HG02973 (cell line): ENCODE results near the gene GBP2.
"Not testable (repeated sequence)": the region's sequence is repeated elsewhere in the genome, so short reads cannot be mapped to it uniquely, and the experiment has no call there.

ENCODE experiments used
- ATAC-seq: cut with Tn5 transposase; IDR thresholded peaks from one replicate; pipeline ENCODE4 v1.9.1; 2021; ENCODE audit warnings: moderate library complexity; ENCODE audit not compliant: unreplicated experiment

GBP2 gene

DNA sequence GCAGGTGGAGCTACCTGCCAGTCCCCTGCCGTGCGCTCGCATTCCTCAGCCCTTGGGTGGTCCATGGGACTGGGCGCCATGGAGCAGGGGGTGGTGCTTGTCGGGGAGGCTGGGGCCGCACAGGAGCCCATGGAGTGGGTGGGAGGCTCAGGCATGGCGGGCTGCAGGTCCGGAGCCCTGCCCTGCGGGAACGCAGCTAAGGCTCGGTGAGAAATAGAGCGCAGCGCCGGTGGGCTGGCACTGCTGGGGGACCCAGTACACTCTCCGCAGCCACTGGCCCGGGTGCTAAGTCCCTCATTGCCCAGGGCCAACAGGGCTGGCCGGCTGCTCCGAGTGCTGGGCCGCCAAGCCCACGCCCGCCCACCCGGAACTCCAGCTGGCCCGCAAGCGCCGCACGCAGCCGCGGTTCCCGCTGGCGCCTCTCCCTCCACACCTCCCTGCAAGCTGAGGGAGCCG, 2.1 kb upstream of the GBP2 start:
- not testable (repeated sequence) for ATAC-seq

DNA sequence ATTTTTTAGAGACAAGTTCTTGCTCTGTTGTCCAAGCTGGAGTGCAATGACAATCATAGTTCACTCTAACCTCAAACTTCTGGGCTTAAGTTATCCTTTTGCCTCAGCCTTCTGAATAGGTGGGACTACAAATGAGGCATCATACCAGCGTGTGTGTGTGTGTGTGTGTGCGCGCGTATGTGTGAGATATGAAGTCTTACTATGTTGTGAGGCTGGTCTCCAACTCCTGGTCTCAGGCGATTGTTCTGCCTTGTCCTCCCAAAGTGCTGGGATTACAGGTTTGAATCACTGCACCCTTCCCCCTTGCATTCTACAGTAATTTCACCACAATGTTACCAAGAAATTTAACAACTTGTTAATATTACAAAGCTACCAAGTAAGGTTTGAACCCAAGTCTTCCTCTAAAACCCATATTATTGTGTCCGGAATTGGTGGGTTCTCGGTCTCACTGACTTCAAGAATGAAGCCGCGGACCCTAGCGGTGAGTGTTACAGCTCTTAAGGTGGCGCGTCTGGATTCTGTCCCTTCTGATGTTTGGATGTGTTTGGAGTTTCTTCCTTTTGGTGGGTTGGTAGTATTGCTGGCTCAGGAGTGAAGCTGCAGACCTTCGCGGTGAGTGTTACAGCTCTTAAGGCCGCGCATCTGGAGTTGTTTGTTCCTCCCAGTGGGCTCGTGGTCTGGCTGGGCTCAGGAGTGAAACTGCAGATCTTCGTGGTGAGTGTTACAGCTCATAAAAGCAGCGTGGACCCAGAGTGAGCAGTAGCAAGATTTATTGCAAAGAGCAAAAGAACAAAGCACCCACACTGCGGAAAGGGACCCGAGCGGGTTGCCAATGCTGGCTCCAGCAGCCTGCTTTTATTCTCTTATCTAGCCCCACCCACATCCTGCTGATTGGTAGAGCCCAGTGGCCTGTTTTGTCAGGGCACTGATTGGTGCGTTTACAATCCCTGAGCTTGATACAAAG, 970 bp upstream of the GBP2 start:
- not testable (repeated sequence) for ATAC-seq

- peak; percentile 33 for ATAC-seq
These were observed 538 bp downstream of the GBP2 start for GRCh38 chr1:89125240-89125912.

DNA sequence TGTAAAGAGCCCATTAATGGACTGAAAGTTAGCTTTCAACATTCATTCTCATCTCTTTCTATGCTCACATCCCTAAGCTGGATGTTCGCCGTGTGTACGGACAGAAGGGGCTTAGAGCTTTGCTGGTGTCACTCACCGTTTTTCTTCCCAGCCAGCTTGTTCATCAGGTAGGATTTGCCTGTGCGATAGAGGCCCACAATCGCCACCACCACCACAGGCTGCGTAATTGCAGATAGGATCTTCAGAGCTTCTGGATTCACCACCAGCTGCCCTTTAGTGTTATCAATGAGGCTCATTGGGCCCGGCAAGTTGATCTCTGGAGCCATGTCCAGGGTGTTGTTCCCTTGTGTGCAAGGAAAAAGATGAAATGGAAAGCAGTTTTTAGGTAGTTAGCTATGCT, 4.3 kb downstream of the GBP2 start:
- ATAC-seq, result no peak

GRCh38 chr1:89114662-89115061, 11.3 kb downstream of the GBP2 start:
- no peak for ATAC-seq

GRCh38 chr1:89112871-89113613, 12.9 kb downstream of the GBP2 start:
- no peak for ATAC-seq

DNA sequence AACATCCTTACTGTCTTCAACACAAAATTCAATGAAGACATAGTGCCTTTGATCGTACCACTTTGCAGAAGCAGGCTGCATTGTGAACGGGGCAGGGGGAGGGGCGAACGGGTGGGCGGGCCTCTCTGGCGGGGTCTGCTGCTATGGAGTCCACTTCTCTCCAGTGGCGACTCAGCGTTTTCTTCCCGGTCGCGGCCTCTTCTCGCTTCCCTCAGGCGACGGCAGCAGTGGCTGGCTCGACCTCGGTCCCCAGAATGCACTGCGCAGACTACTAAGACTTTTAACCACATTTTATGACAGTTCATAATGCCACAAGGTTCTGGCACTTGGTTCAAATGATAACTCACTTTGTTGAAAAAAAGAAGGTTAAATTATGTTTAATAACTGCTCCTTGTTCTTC, 21.2 kb downstream of the GBP2 start:
- no peak for ATAC-seq

DNA sequence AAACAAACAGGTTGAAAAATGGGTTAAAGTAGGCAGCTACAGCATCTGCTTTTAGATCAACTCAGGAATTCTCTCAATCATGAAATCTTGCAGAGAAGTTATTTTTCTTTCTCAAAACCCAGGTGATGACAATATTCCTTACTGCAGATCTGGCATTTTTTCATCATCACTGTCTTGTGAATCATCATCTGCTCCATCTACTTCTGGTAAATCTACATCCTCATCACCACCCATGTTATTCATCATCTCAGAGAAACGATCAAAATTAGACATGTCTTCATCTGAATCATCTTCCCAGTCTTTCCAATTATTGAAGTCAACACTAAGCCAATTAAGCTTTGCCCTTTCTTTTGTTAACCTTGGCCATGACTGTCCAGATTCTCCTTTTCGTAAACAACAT, 21.8 kb downstream of the GBP2 start:
- ATAC-seq, result no peak

GRCh38 chr1:89102021-89102420, 23.9 kb downstream of the GBP2 start:
- ATAC-seq, result no peak

DNA sequence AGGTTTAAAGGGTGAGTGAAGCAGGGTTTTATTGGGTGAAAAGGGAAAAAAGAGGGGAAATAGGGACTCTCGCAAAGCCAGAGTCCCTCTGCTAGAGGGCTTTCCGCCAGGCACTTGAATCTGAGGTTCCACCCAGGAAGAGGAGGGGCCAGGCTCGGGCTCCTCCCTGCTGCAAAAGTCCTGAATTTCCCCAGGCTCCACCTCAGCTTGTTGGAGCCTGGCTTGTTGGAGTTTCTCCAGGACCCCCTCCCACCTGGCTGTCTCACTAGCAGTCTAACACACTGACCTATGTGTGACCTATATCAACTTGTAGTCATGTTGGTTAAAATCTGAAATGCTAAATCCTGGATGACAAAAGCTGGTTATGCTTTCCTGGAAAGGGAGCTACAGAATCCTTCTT, 25.5 kb downstream of the GBP2 start:
- no peak for ATAC-seq

DNA sequence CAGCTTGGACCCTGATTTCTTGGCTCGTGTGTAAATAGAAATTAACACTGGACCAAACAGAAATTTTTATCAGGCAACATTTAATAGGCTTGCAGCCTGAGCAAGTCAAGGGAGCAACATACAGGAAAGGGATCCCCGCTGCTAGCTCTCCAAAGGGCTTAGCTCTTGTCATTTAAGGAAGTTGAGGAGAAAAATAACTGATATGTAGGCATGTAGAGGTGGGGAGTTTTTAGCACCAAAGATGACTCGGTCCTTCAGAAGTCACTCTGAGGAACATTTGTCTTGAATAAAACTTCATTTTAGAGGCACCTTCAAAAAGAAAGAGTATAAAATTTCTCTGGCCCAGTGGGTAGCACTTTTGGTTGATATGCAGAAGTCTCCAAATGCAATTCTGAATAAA, 27.1 kb downstream of the GBP2 start:
- ATAC-seq, result no peak

DNA sequence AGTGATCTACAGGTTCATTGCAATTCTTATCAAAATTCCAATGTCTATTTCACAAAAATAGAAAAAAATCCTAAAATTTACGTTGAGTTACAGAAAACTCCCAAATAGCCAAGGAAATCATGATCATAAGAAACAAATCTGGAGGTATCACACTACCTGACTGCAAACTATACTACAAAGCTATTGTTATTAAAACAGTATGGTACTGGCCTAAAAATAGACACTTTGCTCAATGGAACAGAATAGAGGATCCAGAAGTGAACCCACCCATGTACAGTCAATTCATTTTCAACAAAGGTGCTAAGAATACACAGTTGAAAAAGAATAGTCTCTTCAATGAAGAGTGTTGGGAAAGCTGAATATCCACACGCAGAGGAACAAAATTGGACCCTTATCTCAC, 30.2 kb downstream of the GBP2 start:
- ATAC-seq, result no peak

GRCh38 chr1:89089962-89090361, 36.0 kb downstream of the GBP2 start:
- ATAC-seq, result no peak

- ATAC-seq, result no peak
These were observed 37.3 kb downstream of the GBP2 start for GRCh38 chr1:89088572-89088971.

DNA sequence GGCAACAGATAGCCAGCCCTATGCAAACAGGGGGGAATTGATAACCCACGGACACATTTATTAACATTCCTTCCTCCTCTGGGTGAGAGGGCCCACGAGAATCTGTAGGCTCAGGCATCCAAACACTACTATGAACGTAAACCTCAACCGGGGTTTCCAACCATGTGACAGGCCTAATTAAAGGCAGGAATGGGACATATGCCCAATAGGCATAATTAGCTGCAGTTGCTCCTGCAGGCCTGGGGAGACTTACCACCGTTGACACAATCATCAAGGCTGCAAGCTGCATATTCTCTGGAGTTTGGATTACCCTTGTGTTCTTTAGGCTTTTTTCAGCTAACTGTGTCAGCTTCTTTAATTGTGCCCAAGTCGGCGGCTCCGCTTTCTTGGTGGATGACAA, 38.7 kb downstream of the GBP2 start:
- no peak for ATAC-seq

DNA sequence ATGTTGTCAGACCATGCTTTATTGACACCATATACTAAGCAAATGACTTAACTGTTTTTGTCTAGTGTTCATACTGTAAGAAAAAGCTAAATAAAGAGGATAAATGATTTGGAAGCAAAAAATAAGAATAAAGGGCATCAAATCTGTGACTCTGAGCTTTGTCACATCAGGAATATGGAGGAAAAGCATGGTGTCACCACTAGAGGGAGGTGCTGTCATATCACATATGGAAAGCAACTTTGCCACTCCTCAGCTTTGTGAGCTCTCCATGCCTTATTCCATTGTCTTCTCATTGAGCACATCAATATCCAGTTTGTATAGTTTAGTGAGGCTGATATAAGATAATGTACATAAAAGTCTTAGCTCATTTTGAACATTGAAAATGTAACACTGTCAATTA, 40.1 kb downstream of the GBP2 start:
- no peak for ATAC-seq

- no peak for ATAC-seq
These were observed 44.9 kb downstream of the GBP2 start for GRCh38 chr1:89081005-89081404.

DNA sequence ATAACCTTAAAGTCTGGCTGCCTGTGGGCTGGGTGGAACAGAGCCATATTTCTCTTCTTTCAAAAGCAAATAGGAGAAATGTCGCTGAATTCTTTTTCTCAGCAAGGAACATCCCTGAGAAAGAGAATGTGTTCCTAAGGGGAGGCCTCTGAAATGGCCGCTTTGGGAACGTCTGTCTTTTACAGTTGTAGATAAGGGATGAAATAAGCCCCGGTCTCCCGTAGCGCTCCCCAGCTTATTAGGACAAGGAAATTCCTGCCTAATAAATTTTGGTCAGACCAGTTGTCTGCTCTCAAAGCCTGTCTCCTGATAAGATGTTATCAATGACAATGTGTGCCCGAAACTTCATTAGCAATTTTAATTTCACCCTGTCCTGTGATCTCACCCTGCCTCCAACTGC, 45.8 kb downstream of the GBP2 start:
- not testable (repeated sequence) for ATAC-seq

DNA sequence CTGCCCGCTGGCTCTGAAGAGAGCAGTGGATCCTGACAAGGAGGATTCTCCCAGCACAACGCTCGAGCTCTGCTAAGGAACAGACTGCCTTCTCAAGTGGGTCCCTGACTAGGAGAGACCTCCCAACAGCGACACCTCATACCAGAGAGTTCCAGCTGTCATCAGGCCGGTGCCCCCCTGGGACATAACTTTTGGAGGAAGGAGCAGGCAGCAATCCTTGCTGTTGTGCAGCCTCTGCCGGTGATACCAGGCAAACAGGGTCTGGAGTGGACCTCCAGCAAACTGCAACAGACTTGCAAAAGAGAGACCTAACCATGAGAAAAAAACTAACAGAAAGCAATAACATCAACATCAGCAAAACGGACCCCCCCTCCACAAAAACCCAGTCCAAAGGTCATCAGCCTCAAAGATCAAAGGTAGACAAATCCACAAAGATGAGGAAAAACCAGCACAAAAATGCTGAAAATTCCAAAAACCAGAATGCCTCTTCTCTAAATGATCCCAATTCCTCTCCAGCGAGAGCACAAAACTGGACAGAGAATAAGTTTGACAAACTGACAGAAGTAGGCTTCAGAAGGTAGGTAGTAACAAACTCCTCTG, 53.3 kb downstream of the GBP2 start:
- ATAC-seq, result not testable (repeated sequence)

- ATAC-seq, result no peak
These were observed 55.4 kb downstream of the GBP2 start for GRCh38 chr1:89070509-89070908.

DNA sequence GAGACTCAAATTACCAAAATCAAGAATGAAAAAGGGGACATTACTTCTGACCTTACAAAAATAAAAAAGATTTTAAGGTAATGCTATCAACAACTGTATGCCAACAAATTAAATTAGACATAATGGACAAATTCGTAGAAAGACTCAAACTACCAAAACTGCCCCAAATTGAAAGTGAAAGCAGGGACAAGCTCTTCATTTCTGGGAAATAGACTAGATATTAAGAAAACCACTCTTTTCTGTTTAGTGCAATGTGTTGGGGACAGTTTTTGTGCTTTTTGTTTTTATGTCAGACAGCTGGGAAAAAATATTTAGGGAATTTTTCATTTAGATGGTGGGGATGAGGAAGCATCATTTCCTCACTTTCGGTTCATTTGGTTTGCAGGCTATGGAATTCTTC, 56.0 kb downstream of the GBP2 start:
- no peak for ATAC-seq
